GM12878 (cell line): Measurements from ENCODE around the gene BIRC6.

Experiments
- CBX3 ChIP-seq: fragments of 200-600 bp; sonication (generic); IDR thresholded peaks from 2 replicates; pipeline ENCODE4 v1.6.1; 2016; ENCODE audit warnings: low read depth, borderline replicate concordance
- CTCF ChIP-seq, 3 experiments: IDR thresholded peaks in 2 of 3; conservative IDR thresholded peaks in 1 of 3; 2 replicates each; pipeline ENCODE4 v1.5.1; 2011; ENCODE audit warnings: low read depth in 3 of 3, low read length in 3 of 3, mild to moderate bottlenecking in 3 of 3, control low read depth in 2 of 3, moderate library complexity in 2 of 3, inconsistent platforms in 1 of 3, mixed read lengths in 1 of 3; ENCODE audit not compliant: control insufficient read depth in 2 of 3, insufficient read depth in 1 of 3; ENCODE audit errors: extremely low read depth in 1 of 3
- EGR1 ChIP-seq, 2 experiments: IDR thresholded peaks; 1 replicate in 1 of 2; 2 replicates in 1 of 2; pipeline ENCODE4 v1.6.1; 2011 to 2012; ENCODE audit warnings: low read depth in 2 of 2, low read length in 2 of 2, borderline replicate concordance in 1 of 2, mild to moderate bottlenecking in 1 of 2, moderate library complexity in 1 of 2
- EZH2 ChIP-seq: IDR thresholded peaks from 2 replicates; pipeline ENCODE4 v1.6.1; 2012; ENCODE audit warnings: low read depth, mild to moderate bottlenecking, control low read depth, inconsistent platforms, low read length, borderline replicate concordance; ENCODE audit not compliant: control insufficient read depth
- JUNB ChIP-seq: IDR thresholded peaks from 2 replicates; pipeline ENCODE4 v1.6.1; 2016; ENCODE audit warnings: antibody characterized with exemption, mild to moderate bottlenecking
- MEF2B ChIP-seq: fragments of 450-650 bp; IDR thresholded peaks from 2 replicates; pipeline ENCODE4 v1.6.1; 2018; ENCODE audit warnings: mild to moderate bottlenecking, moderate library complexity; ENCODE audit not compliant: partially characterized antibody, poor library complexity, severe bottlenecking
- NFYA ChIP-seq: IDR thresholded peaks from 2 replicates; pipeline ENCODE4 v1.6.1; 2011; ENCODE audit warnings: low read depth, mild to moderate bottlenecking, low read length, improper control_type of control experiment, borderline replicate concordance
- NRF1 ChIP-seq: conservative IDR thresholded peaks from 2 replicates; pipeline ENCODE4 v1.6.1; 2011; ENCODE audit warnings: mild to moderate bottlenecking, low read depth, low read length, improper control_type of control experiment
- POLR2A ChIP-seq: IDR thresholded peaks from 2 replicates; pipeline ENCODE4 v1.6.1; 2011; ENCODE audit warnings: low read depth, mild to moderate bottlenecking, low read length
- RAD21 ChIP-seq: IDR thresholded peaks from 2 replicates; pipeline ENCODE4 v1.6.1; 2011; ENCODE audit warnings: mild to moderate bottlenecking, low read depth, low read length, moderate library complexity; ENCODE audit not compliant: insufficient read depth
- SMAD1 ChIP-seq: fragments of 450-650 bp; IDR thresholded peaks from 2 replicates; pipeline ENCODE4 v1.6.1; 2018; ENCODE audit warnings: mild to moderate bottlenecking, low read depth; ENCODE audit not compliant: partially characterized antibody
- TARDBP ChIP-seq: IDR thresholded peaks from 2 replicates; pipeline ENCODE4 v1.6.1; 2016; ENCODE audit warnings: borderline replicate concordance
- TF ChIP-seq, protein P1 (sequence below): IDR thresholded peaks from 2 replicates; pipeline ENCODE4 v1.6.1; 2011; ENCODE audit warnings: low read depth, low read length, improper control_type of control experiment, borderline replicate concordance

GRCh38 chr2:32457814-32458213 lies 101.0 kb downstream of the BIRC6 start:
- TF ChIP-seq TARDBP (no peak), MEF2B (no peak), CBX3 (no peak), NFYA (no peak), JUNB (no peak), POLR2A (no peak), SMAD1 (no peak), NRF1 (no peak), RAD21 (no peak), EGR1 (IDR thresholded peaks at IDR 0.05; ENCODE audit: borderline replicate concordance in 1 of 2, low read depth in 2 of 2, low read length in 2 of 2) (no peak), CTCF (IDR thresholded peaks at IDR 0.05 in 2 of 3, conservative IDR thresholded peaks at IDR 0.05 in 1 of 3; ENCODE audit: control insufficient read depth in 2 of 3, extremely low read depth in 1 of 3, insufficient read depth in 1 of 3, low read depth in 3 of 3, low read length in 3 of 3) (no peak), EZH2 (no peak)
- TF ChIP-seq, protein P1, sequence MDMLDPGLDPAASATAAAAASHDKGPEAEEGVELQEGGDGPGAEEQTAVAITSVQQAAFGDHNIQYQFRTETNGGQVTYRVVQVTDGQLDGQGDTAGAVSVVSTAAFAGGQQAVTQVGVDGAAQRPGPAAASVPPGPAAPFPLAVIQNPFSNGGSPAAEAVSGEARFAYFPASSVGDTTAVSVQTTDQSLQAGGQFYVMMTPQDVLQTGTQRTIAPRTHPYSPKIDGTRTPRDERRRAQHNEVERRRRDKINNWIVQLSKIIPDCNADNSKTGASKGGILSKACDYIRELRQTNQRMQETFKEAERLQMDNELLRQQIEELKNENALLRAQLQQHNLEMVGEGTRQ, result no peak
